ENCODE data around the gene FRMD4A. TPM values are rescaled to one million over a fixed set of nuclear protein-coding genes. Genes with fewer than 3 reads are reported as not detected.

FRMD4A gene
- total and polyA plus RNA-seq, 2 of the 4 experiments (the other 2 are of a cell fraction): 30.3 to 68.8 TPM

- no peak overlapping the region for H2BK15ac ChIP-seq (ENCODE audit: low read depth, low read length)
- no peak overlapping the region for H2AFZ ChIP-seq (replicated peaks; ENCODE audit: low read length, poor library complexity)
- no peak overlapping the region for H4K91ac ChIP-seq (ENCODE audit: insufficient read depth, low read depth, low read length)
- no TSS peak for BruUV-seq (replicated peaks)
- no peaks in the 10 kb centered on the region for H3K9me3 ChIP-seq (ENCODE audit: control insufficient read depth, insufficient read depth, low read length)
- no peak for ATAC-seq (ENCODE audit: low read depth)
- no peak overlapping the region for H3K4me3 ChIP-seq (ENCODE audit: insufficient read depth, low read depth, low read length)
- no peaks in the 10 kb centered on the region for H3K9me1 ChIP-seq (ENCODE audit: insufficient read depth, low read length)
- no peaks in the 10 kb centered on the region for H3K79me1 ChIP-seq (ENCODE audit: low read depth in 1 of 2, low read length in 2 of 2)
- H4K20me1 ChIP-seq (ENCODE audit: insufficient read depth, low read length): no peaks in the 10 kb centered on the region
- peaks cover 4% of the 10 kb centered on the region; the same call in 1 of the 2 replicates for H3K4me1 ChIP-seq (ENCODE audit: control insufficient read depth, insufficient read depth, low read length)
- dilution Hi-C loops (cut with HindIII; ENCODE audit: low sequenced_read_pairs, unreplicated experiment): no loop called here
- H3K4me2 ChIP-seq (ENCODE audit: low read depth, low read length): no peak overlapping the region
- no peak overlapping the region for H3K23ac ChIP-seq (ENCODE audit: low read depth, low read length)
- peak overlapping the region; percentile 50 for H3K18ac ChIP-seq (ENCODE audit: low read depth, low read length)
- WGBS, 2 experiments (ENCODE audit: extremely low coverage in 2 of 2, insufficient read length in 1 of 2): 89% methylated on average over 3 of the region's 5 CpGs; no CpG with 5 or more reads in 1 of the 2 experiments
- H3K9ac ChIP-seq (ENCODE audit: low read depth, low read length): no peak overlapping the region
- no peak overlapping the region for H3K4ac ChIP-seq (ENCODE audit: low read depth, low read length)
- no peak overlapping the region for H3K27ac ChIP-seq (ENCODE audit: insufficient read depth, low read length)
- TF ChIP-seq CEBPB (IDR thresholded peaks at IDR 0.05; ENCODE audit: low read depth, low read length) (peak; percentile 89), USF2 (IDR thresholded peaks at IDR 0.05; ENCODE audit: low read depth, low read length) (no peak)
- no peak overlapping the region for H2BK120ac ChIP-seq (ENCODE audit: low read depth, low read length)
- intact Hi-C loops (cut with micrococcal nuclease): no loop called here
- DNase-seq: peak; percentile 42
- peak overlapping the region; percentile 19; the same call in 1 of the 2 replicates for H3K14ac ChIP-seq (replicated peaks; ENCODE audit: low read depth, low read length)
- peak overlapping the region; percentile 39; the same call in 1 of the 2 replicates for H2AK5ac ChIP-seq (ENCODE audit: low read depth, low read length)
- ChIA-PET CTCF (interaction anchor here (0.6 kb wide), 1 partner anchor 61 kb away, joined by 3 read pairs; no protein-coding TSS in a partner anchor), POLR2A (ENCODE audit: unreplicated experiment) (no interaction called here)
- H3K56ac ChIP-seq (ENCODE audit: extremely low read depth, insufficient read depth, low read length): no peak overlapping the region
- H2AK9ac ChIP-seq (replicated peaks; ENCODE audit: low read depth, low read length, poor library complexity): no peak overlapping the region
- in situ Hi-C loops (cut with MboI; ENCODE audit: low sequenced_read_pairs): no loop called here
- no peaks in the 10 kb centered on the region for H3K36me3 ChIP-seq (ENCODE audit: control insufficient read depth, insufficient read depth, low read length)
- no peak overlapping the region; the same call in 1 of the 2 replicates for H4K5ac ChIP-seq (ENCODE audit: low read depth, low read length)
- no peak overlapping the region for H2BK5ac ChIP-seq (ENCODE audit: low read depth, low read length, poor library complexity, severe bottlenecking)
- H3K27me3 ChIP-seq (ENCODE audit: control insufficient read depth, insufficient read depth, low read length): peaks cover 23% of the 10 kb centered on the region
- no peak overlapping the region; the same call in 1 of the 2 replicates for H2BK20ac ChIP-seq (ENCODE audit: low read depth, low read length)
- H4K8ac ChIP-seq (ENCODE audit: low read depth in 2 of 2, low read length in 2 of 2): 0 out of 4 replicates have a peak overlapping the region, but pooled peaks of 1 of the 2 experiments have one; percentile 5
These were observed 44.2 kb upstream of the FRMD4A start for GRCh38 chr10:14374745-14375445.

All from IMR-90 (cell line).